Large intestine (tissue), 3 donors: ENCODE data around the gene RMI1. TPM values are rescaled to one million over a fixed set of nuclear protein-coding genes. Genes with fewer than 3 reads are reported as not detected.

ENCODE experiments used
- DNase-seq, 2 donors: peaks; one replicate each; pipeline versions ENCODE4 v3.0.0 to v3.0.0-alpha.2; 2013
- H3K27ac ChIP-seq: one replicate; pipeline ENCODE4 v1.5.1; 2013; ENCODE audit warnings: low read length
- H3K27me3 ChIP-seq: 2 replicates; pipeline ENCODE4 v1.6.1; 2013; ENCODE audit warnings: low read length; ENCODE audit not compliant: control insufficient read depth, insufficient read depth
- H3K36me3 ChIP-seq: 2 replicates; pipeline ENCODE4 v1.6.1; 2013; ENCODE audit warnings: low read length; ENCODE audit not compliant: control insufficient read depth, insufficient read depth
- H3K4me1 ChIP-seq: one replicate; pipeline ENCODE4 v1.6.1; 2013; ENCODE audit warnings: low read length; ENCODE audit not compliant: control insufficient read depth, insufficient read depth
- H3K4me3 ChIP-seq: one replicate; pipeline ENCODE4 v1.5.1; 2013; ENCODE audit warnings: low read length
- H3K9me3 ChIP-seq: one replicate; pipeline ENCODE4 v1.6.1; 2013; ENCODE audit warnings: mild to moderate bottlenecking, low read depth, low read length, moderate library complexity; ENCODE audit not compliant: control insufficient read depth
- WGBS: methylation state at CpG from one replicate; pipeline ENCODE4 v1.1.5; 2013; ENCODE audit warnings: low lambda C conversion rate; ENCODE audit not compliant: insufficient coverage; 5-methylcytosine and 5-hydroxymethylcytosine counted together
- polyA plus RNA-seq: library from polyadenylated mRNA; unstranded; fragments of 120-200 nt; gene quantifications from one replicate; pipeline ENCODE4 v1.2.1, GENCODE V29; 2013

Gene RMI1
- polyA plus RNA-seq, 1 donor, result 12.0 TPM

GRCh38 chr9:83981126-83981871 is 694 bp downstream of the RMI1 start:
- H3K36me3 ChIP-seq, result peaks cover 14% of the 10 kb centered on the region
- no peaks in the 10 kb centered on the region for H3K9me3 ChIP-seq
- no peaks in the 10 kb centered on the region for H3K4me1 ChIP-seq
- H3K27me3 ChIP-seq, result no peaks in the 10 kb centered on the region
- H3K4me3 ChIP-seq, result peak overlapping the region; percentile 89
- DNase-seq, result peak in 1 of 2 donors; percentile 27
- no CpG with 5 or more reads among the region's 29 CpGs for WGBS
- peak overlapping the region; percentile 97 for H3K27ac ChIP-seq

GRCh38 chr9:83986195-83986594 is 5.6 kb downstream of the RMI1 start:
- H3K4me1 ChIP-seq, result no peaks in the 10 kb centered on the region
- H3K9me3 ChIP-seq, result no peaks in the 10 kb centered on the region
- H3K27ac ChIP-seq, result peak overlapping the region; percentile 16
- WGBS, result 93% methylated on average over 2 of the region's 3 CpGs
- no peak for DNase-seq
- H3K4me3 ChIP-seq, result no peak overlapping the region
- peaks cover 6% of the 10 kb centered on the region for H3K36me3 ChIP-seq
- no peaks in the 10 kb centered on the region for H3K27me3 ChIP-seq

GRCh38 chr9:83986765-83987401 is 6.3 kb downstream of the RMI1 start:
- peaks cover 6% of the 10 kb centered on the region for H3K36me3 ChIP-seq
- no peaks in the 10 kb centered on the region for H3K4me1 ChIP-seq
- WGBS, result no CpG with 5 or more reads among the region's 11 CpGs
- peak; percentile 36 to 71 for DNase-seq
- peak overlapping the region; percentile 16 for H3K27ac ChIP-seq
- no peaks in the 10 kb centered on the region for H3K27me3 ChIP-seq
- H3K9me3 ChIP-seq, result no peaks in the 10 kb centered on the region
- no peak overlapping the region for H3K4me3 ChIP-seq

GRCh38 chr9:83987402-83987791 is 6.8 kb downstream of the RMI1 start:
- Histone ChIP-seq H3K4me3 (no peak overlapping the region), H3K36me3 (peaks cover 6% of the 10 kb centered on the region), H3K9me3 (no peaks in the 10 kb centered on the region), H3K27ac (peak overlapping the region; percentile 16), H3K4me1 (no peaks in the 10 kb centered on the region), H3K27me3 (no peaks in the 10 kb centered on the region)
- WGBS, result 100% methylated on average over 1 of the region's 1 CpG
- no peak for DNase-seq

GRCh38 chr9:83988411-83988810 is 7.8 kb downstream of the RMI1 start:
- Histone ChIP-seq H3K4me1 (no peaks in the 10 kb centered on the region), H3K27ac (no peak overlapping the region), H3K9me3 (no peaks in the 10 kb centered on the region), H3K27me3 (no peaks in the 10 kb centered on the region), H3K36me3 (peaks cover 6% of the 10 kb centered on the region), H3K4me3 (no peak overlapping the region)
- no peak for DNase-seq
- no CpG with 5 or more reads among the region's 2 CpGs for WGBS

- DNase-seq, result no peak
- Histone ChIP-seq H3K27ac (no peak overlapping the region), H3K4me1 (no peaks in the 10 kb centered on the region), H3K4me3 (no peak overlapping the region), H3K36me3 (peaks cover 6% of the 10 kb centered on the region), H3K9me3 (no peaks in the 10 kb centered on the region), H3K27me3 (no peaks in the 10 kb centered on the region)
- WGBS, result no CpG with 5 or more reads among the region's 1 CpG
Observed at GRCh38 chr9:83991355-83991754, 10.8 kb downstream of the RMI1 start.

- no peaks in the 10 kb centered on the region for H3K4me1 ChIP-seq
- DNase-seq, result peak; percentile 16 to 50
- peaks cover 6% of the 10 kb centered on the region for H3K36me3 ChIP-seq
- H3K4me3 ChIP-seq, result no peak overlapping the region
- no peaks in the 10 kb centered on the region for H3K27me3 ChIP-seq
- no CpG with 5 or more reads among the region's 1 CpG for WGBS
- no peak overlapping the region for H3K27ac ChIP-seq
- peaks cover 2% of the 10 kb centered on the region for H3K9me3 ChIP-seq
Observed at GRCh38 chr9:83992407-83992806, 11.8 kb downstream of the RMI1 start.

- Histone ChIP-seq H3K9me3 (peaks cover 2% of the 10 kb centered on the region), H3K27ac (no peak overlapping the region), H3K4me1 (no peaks in the 10 kb centered on the region), H3K4me3 (no peak overlapping the region), H3K36me3 (peaks cover 6% of the 10 kb centered on the region), H3K27me3 (no peaks in the 10 kb centered on the region)
- DNase-seq, result no peak
Observed at GRCh38 chr9:83992901-83993300, 12.3 kb downstream of the RMI1 start.

- Histone ChIP-seq H3K27me3 (no peaks in the 10 kb centered on the region), H3K36me3 (peaks cover 1% of the 10 kb centered on the region), H3K4me3 (no peak overlapping the region), H3K9me3 (peaks cover 2% of the 10 kb centered on the region), H3K27ac (no peak overlapping the region), H3K4me1 (peaks cover 3% of the 10 kb centered on the region)
- no CpG with 5 or more reads among the region's 4 CpGs for WGBS
- no peak for DNase-seq
Observed at GRCh38 chr9:83996126-83996525, 15.5 kb downstream of the RMI1 start.

- peak in 1 of 2 donors; percentile 30 for DNase-seq
- peaks cover 7% of the 10 kb centered on the region for H3K36me3 ChIP-seq
- H3K4me3 ChIP-seq, result no peak overlapping the region
- no peak overlapping the region for H3K27ac ChIP-seq
- no peaks in the 10 kb centered on the region for H3K27me3 ChIP-seq
- H3K9me3 ChIP-seq, result peaks cover 2% of the 10 kb centered on the region
- 40% methylated on average over 1 of the region's 2 CpGs for WGBS
- peaks cover 3% of the 10 kb centered on the region for H3K4me1 ChIP-seq
Observed at GRCh38 chr9:83999141-83999918, 18.7 kb downstream of the RMI1 start.
